NCI-H1436 (cell line): ENCODE measurements around the gene NBPF12.
"Not testable (repeated sequence)": the region's sequence is repeated elsewhere in the genome, so short reads cannot be mapped to it uniquely, and the experiment has no call there.

ENCODE experiments used
- DNase-seq: peaks from one replicate; lab custom pipeline; 2025; lab: John Stamatoyannopoulos, UW

The NBPF12 gene

GRCh38 chr1:146972681-146973080 is 34.6 kb downstream of the NBPF12 start:
- not testable (repeated sequence) for DNase-seq

DNA sequence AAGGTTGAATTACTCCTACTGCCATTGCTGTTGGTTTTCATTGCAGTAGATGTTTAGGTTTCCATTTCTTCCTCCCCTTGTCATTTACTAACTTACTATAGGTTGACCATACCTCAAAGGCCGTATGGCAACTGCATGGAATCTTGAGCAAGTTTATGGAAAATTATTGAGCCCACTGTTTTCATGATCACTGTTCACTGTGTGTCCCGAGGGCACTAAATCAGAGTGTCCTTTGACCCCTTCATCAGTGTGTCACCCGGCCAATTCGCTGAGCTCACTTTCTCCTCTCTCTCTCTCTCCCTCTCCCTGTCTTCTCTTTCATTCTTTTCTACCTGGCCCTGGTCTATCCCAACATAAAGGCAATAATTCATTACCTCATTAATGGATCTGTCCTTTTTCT is 47.7 kb downstream of the NBPF12 start:
- not testable (repeated sequence) for DNase-seq

- not testable (repeated sequence) for DNase-seq
These were observed 48.3 kb downstream of the NBPF12 start for GRCh38 chr1:146986450-146986849.

- not testable (repeated sequence) for DNase-seq
These were observed 49.4 kb downstream of the NBPF12 start for GRCh38 chr1:146987502-146987901.

DNA sequence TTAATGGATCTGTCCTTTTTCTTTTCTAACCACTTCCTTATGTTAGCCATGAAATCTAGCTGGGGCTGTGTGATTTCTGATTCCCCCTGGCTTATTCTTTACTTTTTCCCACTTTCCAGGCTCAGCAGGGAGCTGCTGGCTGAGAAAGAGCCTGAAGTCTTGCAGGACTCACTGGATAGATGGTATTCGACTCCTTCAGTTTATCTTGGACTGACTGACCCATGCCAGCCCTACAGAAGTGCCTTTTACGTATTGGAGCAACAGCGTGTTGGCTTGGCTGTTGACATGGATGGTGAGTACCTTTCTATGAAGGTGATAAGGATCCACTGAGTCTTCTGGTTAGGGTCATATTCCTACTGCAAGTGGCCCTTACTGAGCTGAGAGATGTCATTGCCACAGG is 51.3 kb downstream of the NBPF12 start:
- not testable (repeated sequence) for DNase-seq

DNA sequence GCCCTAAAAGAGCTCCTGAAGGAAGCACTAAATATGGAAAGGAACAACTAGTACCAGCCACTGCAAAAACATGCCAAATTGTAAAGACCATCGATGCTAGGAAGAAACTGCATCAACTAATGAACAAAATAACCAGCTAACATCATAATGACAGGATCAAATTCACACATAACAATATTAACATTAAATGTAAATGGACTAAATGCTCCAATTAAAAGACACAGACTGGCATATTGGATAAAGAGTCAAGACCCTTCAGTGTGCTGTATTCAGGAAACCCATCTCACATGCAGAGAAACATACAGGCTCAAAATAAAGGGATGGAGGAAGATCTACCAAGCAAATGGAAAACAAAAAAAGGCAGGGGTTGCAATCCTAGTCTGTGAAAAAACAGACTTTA is 70.4 kb downstream of the NBPF12 start:
- not testable (repeated sequence) for DNase-seq

- DNase-seq, result not testable (repeated sequence)
These were observed 88.9 kb downstream of the NBPF12 start for GRCh38 chr1:147026975-147027374.

DNA sequence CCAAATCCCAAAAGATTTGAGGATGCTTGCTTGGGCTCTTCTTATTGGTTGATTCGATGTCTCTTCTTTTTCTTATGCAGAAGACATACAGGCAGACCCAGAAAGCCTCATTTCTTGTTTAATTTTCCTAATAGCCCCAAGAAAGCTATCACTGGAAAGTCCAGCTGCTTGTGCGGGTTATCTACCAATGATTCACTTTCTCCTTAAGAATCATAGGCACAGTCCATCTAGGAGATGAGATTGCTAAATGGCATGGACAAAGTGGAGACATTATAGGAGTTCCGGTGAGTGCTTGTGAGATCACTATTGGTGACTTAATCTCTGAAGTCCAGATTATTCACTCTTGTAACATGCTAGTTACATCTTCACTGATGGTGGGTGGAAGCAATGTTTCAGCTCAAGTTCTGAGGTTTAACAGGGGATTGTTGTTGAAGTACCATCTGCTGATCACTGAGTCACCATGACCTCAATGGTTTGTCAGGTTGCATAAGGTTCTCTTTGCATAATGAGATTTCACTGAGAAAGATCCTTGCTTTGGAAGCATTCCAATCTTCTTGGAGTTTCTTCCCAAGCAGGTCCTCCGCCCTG is 92.0 kb downstream of the NBPF12 start:
- not testable (repeated sequence) for DNase-seq

DNA sequence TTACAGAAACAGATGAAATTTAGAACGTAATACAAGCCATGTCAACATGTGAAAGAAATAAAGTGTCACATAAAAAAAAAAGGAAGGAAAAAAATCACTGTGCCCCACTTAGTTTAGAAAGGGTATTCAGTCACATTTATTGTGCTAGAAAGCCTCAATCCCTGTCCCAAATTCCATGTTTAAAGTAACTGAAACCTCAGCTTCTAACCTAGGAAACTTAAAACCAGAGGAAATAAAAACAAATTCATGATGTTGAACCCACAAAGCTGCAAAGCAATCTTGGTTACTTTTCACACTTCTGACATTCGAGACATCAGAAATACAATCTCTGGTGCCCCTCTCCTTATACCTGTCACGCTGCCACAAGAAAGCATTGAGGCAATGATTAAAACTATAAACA is 101.8 kb downstream of the NBPF12 start:
- DNase-seq, result no peak

GRCh38 chr1:147042891-147043290 is 104.8 kb downstream of the NBPF12 start:
- not testable (repeated sequence) for DNase-seq

- not testable (repeated sequence) for DNase-seq
These were observed 106.4 kb downstream of the NBPF12 start for GRCh38 chr1:147044511-147044910.
